AG04449 (cell line): Measurements from ENCODE around the gene PATJ.

Experiments
- CTCF ChIA-PET: fragments of 350-600 bp; formaldehyde crosslinking; extraction: SDS; loops from one replicate; lab custom pipeline; 2021; ENCODE audit warnings: antibody characterized with exemption; lab: Yijun Ruan, JAX
- POLR2A ChIA-PET: fragments of 400-600, 350-600 bp; formaldehyde crosslinking; extraction: SDS; loops from one replicate; lab custom pipeline; 2020; ENCODE audit warnings: antibody characterized with exemption, inconsistent platforms; lab: Yijun Ruan, JAX
- DNase-seq: peaks from one replicate; pipeline ENCODE4 v3.0.0-alpha.2; 2010; ENCODE audit warnings: low read depth, low spot score
- H3K4me3 ChIP-seq: 2 replicates; pipeline ENCODE4 v1.5.1; 2011; ENCODE audit warnings: low read depth, mild to moderate bottlenecking, control low read depth, low read length
- CTCF ChIP-seq: IDR thresholded peaks from one replicate; pipeline ENCODE4 v1.5.1; 2011; ENCODE audit warnings: mild to moderate bottlenecking, moderate library complexity, low read length, control low read depth, inconsistent platforms; ENCODE audit not compliant: insufficient read depth; ENCODE audit errors: missing control alignments

The PATJ gene

GRCh38 chr1:61776091-61776490 lies 33.8 kb downstream of the PATJ start:
- no peak overlapping the region for H3K4me3 ChIP-seq
- CTCF ChIA-PET: no interaction called here
- no peak for TF ChIP-seq CTCF
- POLR2A ChIA-PET: no interaction called here
- no peak for DNase-seq

DNA sequence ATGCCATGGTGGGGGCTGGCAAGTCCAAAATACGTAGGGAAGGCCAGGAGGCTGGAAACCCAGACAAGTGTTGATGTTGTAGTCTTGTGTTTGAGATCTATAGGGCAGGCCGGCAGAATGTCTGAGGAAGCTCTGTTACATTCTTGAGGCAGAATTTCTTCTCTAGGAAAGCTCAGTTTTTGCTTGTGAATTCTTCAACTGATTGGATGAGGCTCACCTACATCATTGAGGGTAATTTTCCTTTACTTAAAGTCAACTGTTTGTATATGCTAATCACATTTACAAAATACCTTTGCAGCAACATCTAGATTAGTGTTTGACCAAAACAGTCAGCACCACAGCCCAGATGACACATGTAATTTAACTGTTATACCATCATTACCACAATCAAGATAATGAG lies 37.0 kb downstream of the PATJ start:
- no peak for DNase-seq
- POLR2A ChIA-PET: no interaction called here
- CTCF ChIA-PET: no interaction called here
- no peak for TF ChIP-seq CTCF
- no peak overlapping the region for H3K4me3 ChIP-seq

DNA sequence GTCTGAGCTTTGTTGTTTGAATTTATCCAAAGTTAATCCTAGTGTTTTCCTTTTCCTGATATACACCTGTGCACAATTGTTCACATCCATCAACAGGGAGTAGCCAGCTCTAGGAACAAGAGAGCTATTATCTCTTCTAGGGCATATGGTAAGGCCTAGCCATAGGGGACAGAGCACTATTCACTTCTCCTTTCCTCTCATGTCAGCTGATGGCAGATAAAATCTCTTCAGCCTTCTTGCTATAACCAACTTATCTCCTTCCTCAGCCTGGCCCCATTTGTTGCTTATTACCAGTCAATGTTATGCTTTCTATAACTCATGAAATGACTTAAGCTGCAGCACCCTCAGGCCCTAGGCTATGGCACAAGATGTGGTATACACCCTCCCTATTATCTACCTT lies 38.9 kb downstream of the PATJ start:
- ChIA-PET POLR2A (no interaction called here), CTCF (interaction anchor here (1.1 kb wide), 1 partner anchor 11 kb away, joined by 4 read pairs; no protein-coding TSS in a partner anchor)
- no peak for DNase-seq

DNA sequence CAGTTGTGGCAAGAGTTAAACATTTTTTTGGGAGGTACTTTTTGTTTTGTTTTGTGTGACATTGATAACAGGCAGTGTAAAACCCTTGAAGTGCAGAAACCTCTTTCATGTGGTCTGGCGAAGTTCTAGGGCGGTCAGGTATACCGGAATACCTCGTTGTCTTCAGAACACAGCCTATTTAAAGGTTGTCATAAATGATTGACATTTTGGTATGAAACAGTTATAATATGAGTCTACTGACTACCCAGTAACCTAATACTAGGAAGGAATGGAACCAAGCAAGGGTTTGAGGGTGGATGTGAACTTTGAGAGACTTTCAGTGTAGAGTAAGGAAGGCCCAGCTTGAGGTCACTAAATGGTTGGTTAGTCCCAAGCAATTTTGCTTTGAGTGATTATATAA lies 40.5 kb downstream of the PATJ start:
- no peak for DNase-seq
- ChIA-PET POLR2A (no interaction called here), CTCF (no interaction called here)
- no peak overlapping the region for H3K4me3 ChIP-seq
- no peak for TF ChIP-seq CTCF

More for the DNA sequence above, 38.9 kb downstream of the PATJ start:
- TF ChIP-seq CTCF: no peak
- H3K4me3 ChIP-seq: no peak overlapping the region

- DNase-seq: no peak
- H3K4me3 ChIP-seq: no peak overlapping the region
- CTCF ChIA-PET: no interaction called here
- POLR2A ChIA-PET: no interaction called here
- no peak for TF ChIP-seq CTCF
Measured at GRCh38 chr1:61784726-61785125, 42.4 kb downstream of the PATJ start.

- ChIA-PET CTCF (interaction anchor here (0.6 kb wide), 1 partner anchor 32 kb away, joined by 3 read pairs; no protein-coding TSS in a partner anchor), POLR2A (no interaction called here)
- H3K4me3 ChIP-seq: no peak overlapping the region
- no peak for DNase-seq
- TF ChIP-seq CTCF: no peak
Measured at GRCh38 chr1:61790837-61791236, 48.6 kb downstream of the PATJ start.
